Hematopoietic multipotent progenitor cell treated with erythropoietin and hydrocortisone succinate and interleukin-3 and kit ligand, for 4 days (in vitro differentiated cells): Measurements from ENCODE around the gene CNOT6.
"Not testable (repeated sequence)": the region's sequence is repeated elsewhere in the genome, so short reads cannot be mapped to it uniquely, and the experiment has no call there.

Experiments used
- DNase-seq: peaks from one replicate; pipeline ENCODE4 v3.0.0-alpha.2; 2015

Gene CNOT6

DNA sequence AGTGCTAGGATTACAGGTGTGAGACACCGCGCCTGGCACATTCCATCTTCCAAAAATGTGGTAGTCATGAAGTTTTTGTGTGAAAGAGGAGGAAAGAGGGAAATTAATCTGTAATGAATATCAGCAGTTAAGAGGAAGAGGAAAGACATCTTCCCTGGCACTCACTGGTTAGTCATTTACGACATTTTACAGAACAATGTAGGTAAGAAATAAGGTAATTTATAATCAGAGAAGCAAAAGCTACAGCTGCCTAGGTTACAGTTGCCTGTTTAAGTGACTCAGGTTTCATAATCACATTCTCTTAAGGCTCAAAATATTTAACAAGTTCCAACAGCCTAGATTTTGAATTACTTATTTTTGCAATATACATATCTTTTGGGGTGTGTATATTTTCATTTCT is 26.9 kb downstream of the CNOT6 start:
- DNase-seq: no peak

- DNase-seq: no peak
These were observed 27.4 kb downstream of the CNOT6 start for GRCh38 chr5:180521591-180521990.

GRCh38 chr5:180522330-180522729 is 28.2 kb downstream of the CNOT6 start:
- peak; percentile 30 for DNase-seq

DNA sequence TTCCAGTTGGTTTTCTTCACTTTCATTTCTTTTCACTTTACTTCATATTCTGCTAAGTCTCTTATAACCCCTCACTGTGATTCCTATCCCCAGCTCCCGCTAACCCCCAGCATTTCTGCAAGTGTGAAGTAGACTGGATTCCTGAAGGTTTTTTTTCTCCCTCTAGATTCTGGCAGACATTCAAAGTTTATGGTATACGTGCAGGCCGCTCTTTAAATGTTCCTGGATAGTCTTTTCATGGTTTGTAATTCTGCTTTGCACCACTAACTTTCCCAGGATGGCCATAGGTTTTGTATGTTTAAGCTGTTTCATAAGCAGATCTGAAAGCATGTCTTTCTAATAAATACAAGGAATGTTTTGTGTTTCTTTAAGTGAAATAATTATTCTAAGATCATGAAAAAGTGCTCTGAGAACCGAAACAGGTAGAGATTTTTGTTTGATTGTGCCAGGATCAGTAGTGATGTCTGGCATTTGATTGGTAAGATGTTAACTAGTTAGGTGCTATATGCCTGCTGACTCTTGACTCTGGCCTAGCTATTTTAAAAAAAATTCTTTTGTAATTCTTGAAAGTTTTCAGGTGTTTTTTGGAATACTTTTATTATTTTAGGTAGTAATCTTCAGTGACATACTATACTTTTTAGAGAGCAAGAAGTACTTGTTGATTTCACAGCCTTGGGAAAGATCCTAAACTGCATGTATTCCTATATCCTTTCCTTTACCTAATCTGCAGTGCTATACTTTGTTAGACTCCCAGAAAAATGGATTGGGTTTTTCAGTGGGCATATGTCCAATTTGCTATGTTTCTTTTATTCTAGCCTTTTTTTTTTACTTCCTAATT is 29.7 kb downstream of the CNOT6 start:
- DNase-seq: no peak

- DNase-seq: peak; percentile 39
These were observed 31.2 kb downstream of the CNOT6 start for GRCh38 chr5:180525399-180525798.

DNA sequence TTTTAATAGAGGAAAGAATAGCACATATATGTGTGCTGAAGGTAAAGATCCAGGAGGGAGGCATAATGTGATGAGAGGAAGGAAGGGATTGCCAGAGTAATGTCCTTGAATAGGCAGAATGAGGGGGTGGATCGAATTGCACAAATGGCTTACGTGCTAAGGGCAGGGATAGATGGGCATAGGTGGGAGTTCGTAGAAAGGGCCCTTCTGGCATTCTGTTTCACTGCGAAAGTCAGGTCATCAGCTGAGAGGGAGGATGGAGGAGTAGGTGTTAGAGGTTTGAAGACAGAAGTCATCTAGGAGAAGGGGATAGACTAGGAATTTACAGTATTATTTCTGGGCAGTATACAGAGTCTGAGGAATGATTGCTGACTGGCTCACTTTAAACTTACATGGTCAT is 32.1 kb downstream of the CNOT6 start:
- DNase-seq: no peak

DNA sequence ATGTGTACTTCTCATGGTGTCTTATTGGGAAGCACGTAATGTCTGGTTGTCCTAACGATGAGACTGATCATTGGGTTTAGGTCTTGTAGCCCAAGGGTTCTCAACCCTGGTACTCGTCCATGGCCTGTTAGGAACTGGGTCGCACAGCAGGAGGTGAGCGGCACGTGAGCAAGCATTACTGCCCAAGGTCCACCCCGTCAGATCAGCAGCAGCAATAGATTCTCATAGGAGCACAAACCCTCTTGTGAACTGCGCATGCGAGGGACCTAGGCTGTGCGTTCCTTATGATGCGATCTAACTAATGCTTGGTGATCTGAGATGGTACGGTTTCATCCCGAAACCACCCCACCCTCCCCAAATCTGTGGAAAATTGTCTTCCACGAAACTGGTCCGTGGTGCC is 33.5 kb downstream of the CNOT6 start:
- DNase-seq: no peak

DNA sequence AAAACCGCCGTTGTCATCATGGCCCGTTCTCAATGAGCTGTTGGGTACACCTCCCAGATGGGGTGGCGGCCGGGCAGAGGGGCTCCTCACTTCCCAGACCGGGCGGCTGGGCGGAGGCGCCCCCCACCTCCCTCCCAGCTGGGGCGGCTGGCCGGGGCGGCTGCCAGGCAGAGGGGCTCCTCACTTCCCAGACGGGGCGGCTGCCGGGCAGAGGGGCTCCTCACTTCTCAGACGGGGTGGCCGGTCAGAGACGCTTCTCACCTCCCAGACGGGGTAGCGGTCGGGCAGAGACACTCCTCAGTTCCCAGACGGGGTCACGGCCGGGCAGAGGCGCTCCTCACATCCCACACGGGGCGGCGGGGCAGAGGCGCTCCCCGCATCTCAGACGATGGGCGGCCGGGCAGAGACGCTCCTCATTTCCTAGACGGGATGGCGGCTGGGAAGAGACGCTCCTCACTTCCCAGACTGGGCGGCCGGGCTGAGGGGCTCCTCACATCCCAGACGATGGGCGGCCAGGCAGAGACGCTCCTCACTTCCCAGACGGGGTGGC is 36.9 kb downstream of the CNOT6 start:
- not testable (repeated sequence) for DNase-seq

DNA sequence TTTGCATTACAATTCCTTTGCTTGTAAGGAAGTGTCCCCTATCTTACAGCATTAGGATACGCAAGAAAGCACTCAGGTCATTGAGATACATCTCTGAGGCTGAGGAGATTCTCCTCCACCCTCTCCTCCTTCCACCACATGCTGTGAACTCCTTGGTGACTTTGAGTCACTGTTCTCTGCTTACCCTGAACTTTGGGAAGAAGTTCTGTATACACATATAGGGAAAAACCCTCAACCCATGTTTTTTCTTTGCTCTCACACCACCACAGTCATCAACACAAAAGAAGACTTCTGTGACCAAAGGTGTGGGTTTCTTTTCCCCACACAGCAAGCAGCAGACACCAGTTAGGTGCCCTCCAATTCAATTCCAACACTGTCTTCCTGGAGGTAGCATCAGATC is 38.1 kb downstream of the CNOT6 start:
- DNase-seq: no peak

- no peak for DNase-seq
These were observed 39.7 kb downstream of the CNOT6 start for GRCh38 chr5:180533845-180534244.

DNA sequence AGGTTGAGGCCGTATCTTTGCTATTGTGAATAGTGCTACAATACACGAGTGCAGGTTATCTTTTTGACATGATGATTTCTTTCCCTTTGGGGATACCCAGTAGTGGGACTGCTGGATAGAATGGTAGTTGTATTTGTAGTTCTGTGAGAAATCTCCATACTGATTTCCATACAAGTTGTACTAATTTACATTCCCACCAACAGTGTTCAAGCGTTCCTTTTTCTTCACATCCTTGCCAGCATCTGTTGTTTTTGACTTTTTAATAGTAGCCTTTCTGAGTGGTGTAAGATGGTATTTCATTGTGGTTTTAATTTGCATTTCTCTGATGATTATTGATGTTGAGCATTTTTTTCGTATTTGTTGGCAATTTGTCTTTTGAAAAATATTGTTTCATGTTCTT is 41.4 kb downstream of the CNOT6 start:
- no peak for DNase-seq

GRCh38 chr5:180540050-180540694 is 46.0 kb downstream of the CNOT6 start:
- no peak for DNase-seq

DNA sequence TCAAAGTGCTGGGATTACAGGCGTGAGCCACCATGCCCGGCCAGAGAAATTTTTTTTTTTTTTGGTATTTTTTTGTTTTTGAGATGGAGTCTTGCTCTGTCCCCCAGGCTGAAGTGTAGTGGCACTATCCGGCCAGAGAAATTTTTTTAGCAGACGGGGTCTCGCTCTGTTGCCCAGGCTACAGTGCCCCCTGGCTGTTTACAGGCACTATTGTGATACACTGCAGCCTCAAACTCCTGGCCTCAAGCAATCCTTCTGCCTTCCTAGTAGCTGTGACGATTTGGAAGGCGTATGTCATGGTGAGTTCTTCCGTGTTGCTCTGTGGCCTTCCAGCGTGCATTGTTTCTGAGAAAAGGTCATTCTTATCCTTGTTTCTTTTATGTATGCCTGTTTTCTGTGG is 47.5 kb downstream of the CNOT6 start:
- peak; percentile 25 for DNase-seq

DNA sequence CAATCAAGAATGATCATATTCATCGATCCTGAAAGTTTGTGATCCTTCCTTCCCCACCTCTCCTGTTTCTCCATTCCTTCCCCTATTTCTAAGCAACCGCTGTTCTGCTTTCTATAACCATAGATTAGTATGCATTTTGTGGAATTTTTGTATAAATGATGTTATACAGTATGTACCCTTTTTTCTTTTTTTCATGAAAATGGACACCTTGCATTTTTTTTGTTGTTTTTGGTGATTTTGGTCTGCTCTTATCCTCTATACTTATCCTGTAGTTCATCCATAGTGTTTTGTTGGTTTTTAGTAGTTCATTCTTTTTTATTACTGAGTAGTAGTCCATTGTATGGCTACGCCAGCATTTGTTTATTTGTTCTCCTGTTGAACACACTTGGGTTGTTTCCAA is 51.1 kb downstream of the CNOT6 start:
- DNase-seq: no peak

- DNase-seq: peak; percentile 55
These were observed 54.4 kb downstream of the CNOT6 start for GRCh38 chr5:180548563-180548962.

GRCh38 chr5:180553530-180553929 is 59.4 kb downstream of the CNOT6 start:
- peak; percentile 84 for DNase-seq

- DNase-seq: peak; percentile 79
These were observed 61.2 kb downstream of the CNOT6 start for GRCh38 chr5:180555168-180555921.

DNA sequence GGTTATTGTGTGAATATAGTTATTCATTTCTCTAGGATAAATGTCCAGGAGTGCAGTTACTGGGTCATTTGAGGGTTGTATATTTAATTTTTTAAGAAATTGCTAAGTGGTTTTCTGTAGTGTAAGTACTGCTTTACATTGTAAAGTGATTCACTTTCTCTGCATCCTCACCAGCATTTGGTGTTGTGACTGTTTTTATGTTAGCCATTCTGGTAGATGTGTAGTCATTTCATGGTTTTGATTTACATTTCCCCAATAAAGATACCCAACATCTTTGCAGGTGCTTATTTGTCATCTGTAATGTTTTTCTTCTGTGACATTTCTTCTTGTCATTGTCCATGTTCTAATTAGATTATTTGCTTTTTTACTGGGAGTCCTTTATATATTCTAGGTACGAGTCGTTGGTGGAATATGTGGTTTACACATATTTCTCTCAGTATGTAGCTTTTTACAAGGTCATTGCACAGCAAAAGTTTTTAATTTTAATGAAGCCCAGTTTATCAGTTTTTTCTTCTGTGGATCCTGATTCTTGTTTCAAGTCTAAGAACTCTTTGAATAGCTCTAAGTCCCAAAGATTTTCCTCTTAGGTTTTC is 63.1 kb downstream of the CNOT6 start:
- DNase-seq: no peak

DNA sequence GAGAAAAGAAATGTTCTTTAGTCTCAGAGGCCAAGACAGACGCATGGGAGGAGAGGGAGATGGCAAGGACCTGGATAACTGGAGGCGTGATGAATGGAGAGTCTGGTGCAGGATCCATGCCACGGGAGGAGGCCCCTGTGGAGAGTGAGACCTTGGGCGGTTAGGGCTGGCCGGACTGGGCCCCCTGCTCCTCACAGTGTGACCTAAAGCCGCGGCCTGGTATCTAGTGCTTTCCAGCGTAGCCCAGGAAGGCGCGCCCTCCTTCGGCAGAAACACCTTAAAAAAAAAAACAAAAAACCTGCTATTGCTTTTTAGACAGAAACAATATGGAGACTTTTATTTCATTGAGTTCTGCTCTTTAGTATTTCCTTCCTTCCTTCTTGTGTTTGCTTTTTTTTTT is 64.1 kb downstream of the CNOT6 start:
- no peak for DNase-seq

- no peak for DNase-seq
These were observed 69.8 kb downstream of the CNOT6 start for GRCh38 chr5:180563994-180564393.

GRCh38 chr5:180568914-180569313 is 74.7 kb downstream of the CNOT6 start:
- no peak for DNase-seq

DNA sequence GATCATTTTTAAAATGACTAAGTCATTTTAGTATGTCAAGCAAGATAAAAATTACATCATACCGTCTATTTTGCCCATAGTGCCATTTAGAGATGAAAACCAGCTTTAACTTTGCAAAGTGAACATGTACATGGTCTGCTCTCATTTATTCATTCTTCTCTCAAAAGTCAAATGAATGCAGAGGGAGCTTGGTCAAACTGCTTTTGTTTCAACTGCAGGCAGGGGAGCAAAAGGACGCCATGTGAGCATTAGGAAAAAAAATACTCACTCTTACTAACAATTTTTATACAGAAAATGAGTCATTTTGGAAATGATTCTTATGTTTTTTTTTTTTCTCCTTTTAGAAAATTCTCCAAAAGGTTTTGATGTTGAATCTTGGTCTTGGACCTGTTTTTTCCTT is 81.4 kb downstream of the CNOT6 start:
- no peak for DNase-seq

- no peak for DNase-seq
These were observed 86.5 kb downstream of the CNOT6 start for GRCh38 chr5:180580681-180581080.
